ENCODE data around the gene NOTCH1.

Gene NOTCH1

GRCh38 chr9:136497916-136498695 is 47.7 kb downstream of the NOTCH1 start:
- DNase-seq = no peak

- DNase-seq = no peak
Measured at GRCh38 chr9:136496801-136497620, 48.8 kb downstream of the NOTCH1 start.

- no peak for DNase-seq
Measured at GRCh38 chr9:136496181-136496580, 49.7 kb downstream of the NOTCH1 start.

GRCh38 chr9:136495238-136495800 is 50.5 kb downstream of the NOTCH1 start:
- DNase-seq = no peak

GRCh38 chr9:136494531-136495215 is 51.2 kb downstream of the NOTCH1 start:
- DNase-seq = no peak

- DNase-seq = no peak
Measured at GRCh38 chr9:136494012-136494411, 51.8 kb downstream of the NOTCH1 start.

- no peak for DNase-seq
Measured at GRCh38 chr9:136493567-136493971, 52.3 kb downstream of the NOTCH1 start.

- no peak for DNase-seq
Measured at GRCh38 chr9:136492978-136493522, 52.8 kb downstream of the NOTCH1 start.

GRCh38 chr9:136489731-136490130 is 56.1 kb downstream of the NOTCH1 start:
- no peak for DNase-seq

- DNase-seq = peak; percentile 23
Measured at GRCh38 chr9:136488247-136489214, 57.3 kb downstream of the NOTCH1 start.

GRCh38 chr9:136487672-136488071 is 58.2 kb downstream of the NOTCH1 start:
- no peak for DNase-seq

- DNase-seq = no peak
Measured at GRCh38 chr9:136486823-136487620, 58.8 kb downstream of the NOTCH1 start.

GRCh38 chr9:136486131-136486530 is 59.7 kb downstream of the NOTCH1 start:
- DNase-seq = no peak

GRCh38 chr9:136485049-136486045 is 60.5 kb downstream of the NOTCH1 start:
- peak; percentile 73 for DNase-seq

GRCh38 chr9:136484153-136485048 is 61.4 kb downstream of the NOTCH1 start:
- no peak for DNase-seq

GRCh38 chr9:136483589-136484152 is 62.2 kb downstream of the NOTCH1 start:
- peak; percentile 88 for DNase-seq

- peak; percentile 97 for DNase-seq
Measured at GRCh38 chr9:136482793-136483588, 62.9 kb downstream of the NOTCH1 start, which contains the start of gene SEC16A. TSS of gene SEC16A (minus strand) at chr9:136483040. CDS start at chr9:136477615, 5,425 bp downstream.
